BJ (cell line): ENCODE results near the gene TMEM74B. TPM values are rescaled to one million over a fixed set of nuclear protein-coding genes. Genes with fewer than 3 reads are reported as not detected.
A peak's percentile ranks its signal among the peaks of the same experiment; 100 is the strongest.

ENCODE experiments used
- CTCF ChIA-PET: fragments of 350-600 bp; formaldehyde crosslinking; extraction: SDS; loops from one replicate; lab custom pipeline; 2021; ENCODE audit warnings: antibody characterized with exemption, inconsistent platforms; lab: Yijun Ruan, JAX
- POLR2A ChIA-PET: fragments of 300-600 bp; sonication (Branson Sonifier 250); formaldehyde crosslinking; extraction: SDS; loops from one replicate; lab custom pipeline; 2021; ENCODE audit warnings: antibody characterized with exemption; lab: Charles Lee
- DNase-seq: peaks from one replicate; pipeline ENCODE4 v3.0.0-alpha.2; 2011; ENCODE audit warnings: low read depth
- H3K27me3 ChIP-seq: 2 replicates; pipeline ENCODE4 v1.6.0; 2011; ENCODE audit warnings: low read length; ENCODE audit not compliant: control insufficient read depth, insufficient read depth
- H3K36me3 ChIP-seq: 2 replicates; pipeline ENCODE4 v1.5.1; 2011; ENCODE audit warnings: low read length; ENCODE audit not compliant: control insufficient read depth, insufficient read depth
- H3K4me3 ChIP-seq: 2 replicates; pipeline ENCODE4 v1.5.1; 2011; ENCODE audit warnings: low read depth, mild to moderate bottlenecking, control low read depth, low read length
- polyA minus RNA-seq: library from RNA; depleted of rRNA, polyadenylated mRNA; stranded (reverse); fragments of >200 nt; gene quantifications from 2 replicates; pipeline ENCODE4 v1.2.3, GENCODE V29; 2011; rRNA and poly(A)+ RNA removed
- polyA plus RNA-seq: library from polyadenylated mRNA; depleted of rRNA; stranded (reverse); fragments of >200 nt; gene quantifications from 2 replicates; pipeline ENCODE4 v1.2.3, GENCODE V29; 2011; rRNA removed
- TF ChIP-seq, protein P1 (sequence below): IDR thresholded peaks from 2 replicates; pipeline ENCODE4 v1.5.1; 2011; ENCODE audit warnings: low read depth, mild to moderate bottlenecking, control low read depth, inconsistent platforms, low read length, moderate library complexity; ENCODE audit not compliant: insufficient read depth

TMEM74B gene
- polyA plus RNA-seq (0.04 TPM in 1 of 2 replicates, not detected in the other), polyA minus RNA-seq (not detected in 2 replicates)

- Histone ChIP-seq H3K27me3 (peaks cover 26% of the 10 kb centered on the region), H3K36me3 (no peaks in the 10 kb centered on the region), H3K4me3 (peak within 1 kb of the TSS; percentile 35)
- POLR2A ChIA-PET, result no interaction called here
- TF ChIP-seq, protein P1, sequence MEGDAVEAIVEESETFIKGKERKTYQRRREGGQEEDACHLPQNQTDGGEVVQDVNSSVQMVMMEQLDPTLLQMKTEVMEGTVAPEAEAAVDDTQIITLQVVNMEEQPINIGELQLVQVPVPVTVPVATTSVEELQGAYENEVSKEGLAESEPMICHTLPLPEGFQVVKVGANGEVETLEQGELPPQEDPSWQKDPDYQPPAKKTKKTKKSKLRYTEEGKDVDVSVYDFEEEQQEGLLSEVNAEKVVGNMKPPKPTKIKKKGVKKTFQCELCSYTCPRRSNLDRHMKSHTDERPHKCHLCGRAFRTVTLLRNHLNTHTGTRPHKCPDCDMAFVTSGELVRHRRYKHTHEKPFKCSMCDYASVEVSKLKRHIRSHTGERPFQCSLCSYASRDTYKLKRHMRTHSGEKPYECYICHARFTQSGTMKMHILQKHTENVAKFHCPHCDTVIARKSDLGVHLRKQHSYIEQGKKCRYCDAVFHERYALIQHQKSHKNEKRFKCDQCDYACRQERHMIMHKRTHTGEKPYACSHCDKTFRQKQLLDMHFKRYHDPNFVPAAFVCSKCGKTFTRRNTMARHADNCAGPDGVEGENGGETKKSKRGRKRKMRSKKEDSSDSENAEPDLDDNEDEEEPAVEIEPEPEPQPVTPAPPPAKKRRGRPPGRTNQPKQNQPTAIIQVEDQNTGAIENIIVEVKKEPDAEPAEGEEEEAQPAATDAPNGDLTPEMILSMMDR, result no peak
- CTCF ChIA-PET, result interaction anchor here (0.6 to 1.3 kb wide), 5 partner anchors 12 to 76 kb away, joined by 3 read pairs; no protein-coding TSS in a partner anchor
- DNase-seq, result no peak
Observed at GRCh38 chr20:1184638-1185315, at the start of gene TMEM74B. TMEM74B (minus strand) TSS chr20:1184981; CDS start chr20:1183801, 1,180 bp downstream.

DNA sequence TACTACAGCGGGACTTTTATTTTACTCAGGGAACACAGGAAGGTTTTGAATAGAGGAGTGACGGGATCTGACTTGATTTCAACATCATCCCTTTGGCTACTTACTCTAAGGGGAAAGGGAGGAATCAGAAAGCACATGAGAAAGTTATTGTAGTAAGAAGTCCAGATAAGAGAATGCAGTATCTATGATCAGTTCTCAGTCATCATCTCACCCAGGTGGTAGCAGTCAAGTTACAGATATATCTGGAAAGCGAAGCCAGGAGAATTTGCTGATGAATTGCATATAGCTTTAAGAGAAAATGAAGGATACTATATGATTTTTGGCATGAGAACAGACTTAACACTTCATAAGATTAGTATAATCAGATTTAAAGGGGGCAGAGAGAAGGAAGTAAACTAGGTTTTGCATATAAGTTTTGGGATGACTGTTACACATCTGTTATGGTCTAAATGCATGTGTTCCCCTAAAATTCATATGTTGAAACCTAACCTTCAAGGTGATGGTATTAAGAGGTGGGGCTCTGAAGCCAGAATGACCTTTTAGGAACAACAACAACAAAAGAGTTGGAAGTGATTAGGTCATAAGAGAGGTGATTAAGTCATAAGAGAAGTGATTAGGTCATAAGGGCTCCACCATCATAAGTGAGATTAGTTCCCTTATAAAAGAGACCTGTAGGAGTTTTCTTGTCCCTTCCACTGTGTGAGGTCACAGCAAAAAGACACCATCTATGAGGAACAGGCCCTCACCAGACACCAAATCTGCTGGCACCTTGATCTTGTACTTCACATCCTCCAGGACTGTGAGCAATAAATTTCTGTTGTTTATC, 47.7 kb upstream of the TMEM74B start:
- TF ChIP-seq, protein P1, result no peak
- no peak for DNase-seq
- CTCF ChIA-PET, result no interaction called here
- no peak overlapping the region for H3K4me3 ChIP-seq
- POLR2A ChIA-PET, result no interaction called here
- peaks cover 4% of the 10 kb centered on the region; the same call in 1 of the 2 replicates for H3K27me3 ChIP-seq
- H3K36me3 ChIP-seq, result no peaks in the 10 kb centered on the region

DNA sequence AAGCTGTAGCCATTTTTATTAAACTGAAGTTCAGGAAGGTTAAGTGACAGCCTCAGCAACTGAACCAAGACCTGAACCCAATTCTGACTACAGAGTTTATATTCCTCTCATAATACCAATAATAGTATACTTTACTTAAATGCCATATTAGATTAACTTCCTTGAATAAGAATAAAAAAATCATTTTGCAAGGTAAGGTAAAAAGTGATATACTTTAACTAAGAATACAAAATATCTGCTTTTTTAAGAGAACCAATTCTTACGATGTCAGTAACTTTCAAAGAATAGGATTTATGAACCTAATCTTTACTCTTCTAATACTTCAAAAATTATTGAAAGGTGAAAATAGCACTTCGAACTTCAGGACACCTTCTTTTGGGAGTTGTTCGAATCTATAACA, 44.8 kb upstream of the TMEM74B start:
- ChIA-PET CTCF (no interaction called here), POLR2A (no interaction called here)
- Histone ChIP-seq H3K4me3 (no peak overlapping the region), H3K36me3 (no peaks in the 10 kb centered on the region), H3K27me3 (peaks cover 2% of the 10 kb centered on the region; the same call in 1 of the 2 replicates)
- DNase-seq, result no peak
- TF ChIP-seq, protein P1, result no peak

DNA sequence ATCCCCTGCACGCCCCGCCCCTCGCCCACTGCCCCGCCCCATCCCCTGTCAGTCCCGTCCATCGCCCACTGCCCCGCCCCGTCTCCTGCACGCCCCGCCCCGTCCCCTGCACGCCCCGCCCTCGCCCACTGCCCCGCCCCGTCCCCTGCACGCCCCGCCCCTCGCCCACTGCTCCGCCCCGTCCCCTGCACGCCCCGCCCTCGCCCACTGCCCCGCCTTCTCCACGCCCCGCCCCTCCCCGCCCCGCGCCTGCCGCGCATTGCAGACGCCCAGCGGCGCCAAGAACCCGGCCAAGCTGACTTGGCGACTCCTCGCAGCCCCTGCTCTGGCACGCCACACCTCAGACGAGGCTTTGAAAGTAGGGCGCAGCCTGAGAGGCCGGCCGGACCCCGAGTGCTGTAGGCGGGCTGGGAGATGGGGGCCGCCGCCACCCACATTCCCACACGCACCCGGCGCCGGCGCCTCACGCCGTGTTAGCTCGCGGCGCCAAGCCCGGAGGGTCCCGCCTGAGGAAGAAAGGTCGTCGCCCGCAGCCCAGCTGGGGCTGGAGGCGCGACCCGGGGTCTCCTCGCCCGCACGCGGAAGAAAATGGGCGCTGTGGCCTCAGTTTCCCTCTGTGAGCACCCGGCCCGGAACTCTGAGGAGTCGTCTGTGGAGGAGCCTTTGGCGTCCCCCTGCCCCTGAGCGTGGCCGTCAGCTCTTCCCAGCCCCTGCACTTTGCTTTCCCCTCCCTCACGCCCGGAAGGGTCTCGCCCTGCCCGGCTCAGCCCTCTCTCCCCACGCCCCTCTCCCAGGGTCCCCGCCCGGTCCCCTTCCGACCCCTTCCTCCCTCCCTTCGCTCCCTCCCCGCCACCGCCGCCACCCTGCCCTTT, 41.2 kb upstream of the TMEM74B start, which contains the start of gene RAD21L1:
Gene RAD21L1 (plus strand): TSS at position 262 of the 872 bp plus-strand sequence. CDS start 2,410 bp downstream, outside the sequence.
- POLR2A ChIA-PET, result no interaction called here
- CTCF ChIA-PET, result interaction anchor here (0.8 to 1.7 kb wide), 6 partner anchors 12 to 1296 kb away, joined by 3 to 5 read pairs (median 3); no protein-coding TSS in a partner anchor
- TF ChIP-seq, protein P1, result no peak
- H3K27me3 ChIP-seq, result peaks cover 2% of the 10 kb centered on the region; the same call in 1 of the 2 replicates
- no peaks in the 10 kb centered on the region for H3K36me3 ChIP-seq
- peak within 1 kb of the TSS; percentile 80 for H3K4me3 ChIP-seq
- no peak for DNase-seq
